Body of pancreas (tissue), 4 donors: ENCODE measurements around the gene SMIM3. TPM values are rescaled to one million over a fixed set of nuclear protein-coding genes. Genes with fewer than 3 reads are reported as not detected.
"Not testable (repeated sequence)": the region's sequence is repeated elsewhere in the genome, so short reads cannot be mapped to it uniquely, and the experiment has no call there.

Experiments
- ATAC-seq: fragments of 150-250 bp; one replicate; pipeline ENCODE4 v1.9.1; 2016
- DNase-seq, 4 donors: peaks; one replicate each; pipeline ENCODE4 v3.0.0-alpha.2; 2019
- H3K27ac ChIP-seq, 4 donors: fragments of 200-600 bp; sonication (generic); 1 replicate in 3 of 4; 2 replicates in 1 of 4; pipeline versions ENCODE4 v1.5.1 to v1.6.1; 2016 to 2019; ENCODE audit warnings: mild to moderate bottlenecking in 1 of 4, mixed read lengths in 1 of 4, moderate library complexity in 1 of 4
- H3K27me3 ChIP-seq, 2 donors: fragments of 200-600 bp; sonication (generic); one replicate each; pipeline ENCODE4 v1.6.0; 2016; ENCODE audit warnings: mild to moderate bottlenecking in 1 of 2
- H3K36me3 ChIP-seq, 2 donors: fragments of 200-600 bp; sonication (generic); replicated peaks in 1 of 2; 2 replicates each; pipeline ENCODE4 v1.5.1; 2016; ENCODE audit warnings: low read depth in 2 of 2; ENCODE audit not compliant: insufficient read depth in 1 of 2
- H3K4me1 ChIP-seq: fragments of 200-600 bp; sonication (generic); one replicate; pipeline ENCODE4 v1.6.0; 2016
- H3K4me3 ChIP-seq, 2 donors: fragments of 200-600 bp; sonication (generic); 1 replicate in 1 of 2; 2 replicates in 1 of 2; pipeline ENCODE4 v1.5.1; 2016 to 2019
- H3K9me3 ChIP-seq, 3 donors: fragments of 200-600 bp; sonication (generic); 1 replicate in 2 of 3; 2 replicates in 1 of 3; pipeline ENCODE4 v1.5.1; 2016
- CTCF ChIP-seq, 7 experiments: fragments of 450-650 bp in 4 of 7; fragments of 200-600 bp in 3 of 7; sonication (generic) in 3 of 7; IDR thresholded peaks; one replicate each; pipeline ENCODE4 v1.5.1; 2016 to 2019; ENCODE audit warnings: antibody characterized with exemption in 7 of 7
- POLR2A ChIP-seq, 3 donors: fragments of 450-650 bp; IDR thresholded peaks; one replicate each; pipeline ENCODE4 v1.6.1; 2016; ENCODE audit warnings: antibody characterized with exemption in 3 of 3, mild to moderate bottlenecking in 2 of 3
- WGBS, 2 donors: methylation state at CpG; one replicate each; pipeline ENCODE4 v1.1.5; 2017; 5-methylcytosine and 5-hydroxymethylcytosine counted together
- intact Hi-C: fragments of 100-400 bp; cut with DNase I; formaldehyde crosslinking; loops from one replicate; pipeline ENCODE4 v1.15.1; 2023
- total RNA-seq, 2 donors: library from RNA; depleted of rRNA; stranded (reverse); fragments of >200 nt; gene quantifications; one replicate each; pipeline ENCODE4 v1.1.0, GENCODE V29; 2016

The SMIM3 gene
- total RNA-seq, 2 donors from 2014 or later, result 40.2 to 51.6 TPM

GRCh38 chr5:150836703-150837102 is 58.1 kb downstream of the SMIM3 start:
- H3K36me3 ChIP-seq, result no peaks in the 10 kb centered on the region
- H3K27ac ChIP-seq, result no peak overlapping the region
- H3K9me3 ChIP-seq, result no peaks in the 10 kb centered on the region
- no peak for ATAC-seq
- no peaks in the 10 kb centered on the region for H3K27me3 ChIP-seq
- intact Hi-C loops, result no loop called here
- no peak for DNase-seq
- H3K4me1 ChIP-seq, result peaks cover 6% of the 10 kb centered on the region
- WGBS, 2 donors, result 85 to 98% methylated on average over 3 of the region's 3 CpGs
- H3K4me3 ChIP-seq, result no peak overlapping the region
- TF ChIP-seq CTCF (IDR thresholded peaks at IDR 0.05), result no peak
- no peak for TF ChIP-seq POLR2A (IDR thresholded peaks at IDR 0.05)

GRCh38 chr5:150845185-150845859 is 66.8 kb downstream of the SMIM3 start:
- H3K4me1 ChIP-seq, H3K27me3 ChIP-seq, ATAC-seq, H3K36me3 ChIP-seq, H3K4me3 ChIP-seq, H3K27ac ChIP-seq, DNase-seq, H3K9me3 ChIP-seq: not testable (repeated sequence)
- 94 to 96% methylated on average over 22 to 24 of the region's 32 CpGs for WGBS, 2 donors
- intact Hi-C loops, result loop anchor here (2.0 to 5.0 kb wide), 2 partner anchors 23 to 288 kb away; no protein-coding TSS in a partner anchor

GRCh38 chr5:150846308-150846653 is 67.7 kb downstream of the SMIM3 start, which contains the start of gene IRGM:
IRGM (plus strand) TSS chr5:150846521; CDS start chr5:150848124, 1,603 bp downstream.
- H3K9me3 ChIP-seq, H3K4me3 ChIP-seq, H3K27ac ChIP-seq, H3K36me3 ChIP-seq, ATAC-seq, H3K4me1 ChIP-seq, H3K27me3 ChIP-seq, DNase-seq: not testable (repeated sequence)
- 58 to 80% methylated on average over 3 of the region's 3 CpGs for WGBS, 2 donors
- intact Hi-C loops, result loop anchor here (5.0 kb wide), 1 partner anchor 289 kb away; no protein-coding TSS in a partner anchor

Other genes starting within 250 kb of the SMIM3 start
- gene SYNPO, start 138.1 kb upstream of the SMIM3 start, total RNA-seq, result 10 to 100 TPM; 18.4 to 40.9 TPM
- under 1 TPM in 1 of 2 donors, not detected in 1; 0.26 TPM for gene MYOZ3, start 117.5 kb upstream of the SMIM3 start, total RNA-seq
- 10 to 100 TPM; 22.8 to 28.7 TPM for gene RBM22, start 77.7 kb upstream of the SMIM3 start, total RNA-seq
- gene DCTN4, start 19.7 kb upstream of the SMIM3 start, total RNA-seq, result 10 to 100 TPM; 30.6 to 49.4 TPM
- gene IRGM, start 67.8 kb downstream of the SMIM3 start, total RNA-seq, result not detected
- gene ZNF300, start 126.2 kb downstream of the SMIM3 start, total RNA-seq, result 1 to 10 TPM; 4.7 to 7.9 TPM
- 1,000 to 10,000 TPM in 1 of 2 donors, 100 to 1,000 TPM in 1; 686 to 1,482 TPM for gene GPX3, start 241.8 kb downstream of the SMIM3 start, total RNA-seq